HepG2 (cell line): ENCODE measurements around the gene RSRC2. TPM values are rescaled to one million over a fixed set of nuclear protein-coding genes. Genes with fewer than 3 reads are reported as not detected.

Experiments
- AHR ChIP-seq: IDR thresholded peaks from 2 replicates; pipeline ENCODE4 v1.6.1; 2018; ENCODE audit warnings: missing genetic modification reagents, missing compliant biosample characterization
- CBX1 ChIP-seq: IDR thresholded peaks from one replicate; pipeline ENCODE4 v1.6.1; 2016; ENCODE audit warnings: antibody characterized with exemption, low read depth
- DR1 ChIP-seq: sonication (generic); formaldehyde crosslinking; IDR thresholded peaks from 2 replicates; pipeline ENCODE4 v1.8.0; 2021; ENCODE audit warnings: mild to moderate bottlenecking, missing genetic modification reagents, inconsistent platforms
- EHMT2 ChIP-seq: fragments of 200-600 bp; sonication (generic); IDR thresholded peaks from 2 replicates; pipeline ENCODE4 v1.7.0; 2017; ENCODE audit warnings: antibody characterized with exemption, low read depth, low read length, borderline replicate concordance
- FOXJ3 ChIP-seq: sonication (generic); formaldehyde crosslinking; IDR thresholded peaks from 2 replicates; pipeline ENCODE4 v1.4.0; 2020; ENCODE audit warnings: missing genetic modification reagents, mild to moderate bottlenecking, borderline replicate concordance
- FOXM1 ChIP-seq: sonication (generic); formaldehyde crosslinking; IDR thresholded peaks from 2 replicates; pipeline ENCODE4 v1.5.0; 2020; ENCODE audit warnings: missing genetic modification reagents
- GPN1 ChIP-seq: sonication (generic); formaldehyde crosslinking; IDR thresholded peaks from 2 replicates; pipeline ENCODE4 v1.5.1; 2020; ENCODE audit warnings: missing genetic modification reagents, borderline replicate concordance
- KDM1A ChIP-seq: IDR thresholded peaks from 2 replicates; pipeline ENCODE4 v1.6.1; 2016; ENCODE audit warnings: missing compliant biosample characterization
- KDM5A ChIP-seq: fragments of 200-600 bp; sonication (generic); IDR thresholded peaks from 2 replicates; pipeline ENCODE4 v1.7.0; 2018; ENCODE audit warnings: antibody characterized with exemption, mild to moderate bottlenecking, low read length, borderline replicate concordance
- MYNN ChIP-seq: sonication (generic); formaldehyde crosslinking; IDR thresholded peaks from 2 replicates; pipeline ENCODE4 v1.4.0; 2020; ENCODE audit warnings: mild to moderate bottlenecking, low read depth, missing genetic modification reagents
- NKX3-1 ChIP-seq: sonication (generic); formaldehyde crosslinking; IDR thresholded peaks from 2 replicates; pipeline ENCODE4 v1.5.0; 2020; ENCODE audit warnings: missing genetic modification reagents
- TRIM22 ChIP-seq: fragments of 450-650 bp; IDR thresholded peaks from 2 replicates; pipeline ENCODE4 v1.6.1; 2017
- ZFP62 ChIP-seq: sonication (generic); formaldehyde crosslinking; IDR thresholded peaks from 2 replicates; pipeline ENCODE4 v1.4.0; 2020; ENCODE audit warnings: missing genetic modification reagents
- ZNF564 ChIP-seq: sonication (generic); formaldehyde crosslinking; IDR thresholded peaks from 2 replicates; pipeline ENCODE4 v1.8.1; 2023; ENCODE audit warnings: mild to moderate bottlenecking, missing genetic modification reagents
- ZNF567 ChIP-seq: sonication (generic); formaldehyde crosslinking; IDR thresholded peaks from 2 replicates; pipeline ENCODE4 v1.8.1; 2023; ENCODE audit warnings: mild to moderate bottlenecking, missing genetic modification reagents, borderline replicate concordance
- ZNF772 ChIP-seq: sonication (generic); formaldehyde crosslinking; IDR thresholded peaks from 2 replicates; pipeline ENCODE4 v1.5.0; 2020; ENCODE audit warnings: mild to moderate bottlenecking, missing genetic modification reagents
- ZNF792 ChIP-seq: IDR thresholded peaks from 2 replicates; pipeline ENCODE4 v1.6.1; 2016
- polyA plus RNA-seq, 8 experiments: library from polyadenylated mRNA; depleted of rRNA in 3 of 8; stranded (reverse) in 7 of 8; unstranded in 1 of 8; fragments of >200 nt; fragmentation: Illumina TruSeq in 4 of 8; extraction: Trizol in 4 of 8; gene quantifications; 2 replicates each; pipeline versions ENCODE4 v1.2.1 to v1.2.3, GENCODE V29; 2011 to 2016; ENCODE audit warnings: low read depth in 4 of 8, missing spikeins in 1 of 8, mixed read lengths in 1 of 8; ENCODE audit not compliant: insufficient read depth in 1 of 8
- total RNA-seq, 5 experiments: library from RNA; depleted of rRNA; stranded (reverse); fragments of >200 nt; fragmentation: Illumina TruSeq; extraction: Trizol; gene quantifications; 2 replicates each; pipeline ENCODE4 v1.2.3, GENCODE V29; 2016; ENCODE audit warnings: low read depth in 1 of 5
- TF ChIP-seq, protein P1 (sequence below): sonication (generic); formaldehyde crosslinking; IDR thresholded peaks from 2 replicates; pipeline ENCODE4 v1.8.0; 2022; ENCODE audit warnings: missing genetic modification reagents, mild to moderate bottlenecking, moderate library complexity, borderline replicate concordance
- TF ChIP-seq, protein P2 (sequence below), 2 experiments: sonication (generic) in 1 of 2; formaldehyde crosslinking in 1 of 2; IDR thresholded peaks; 2 replicates each; pipeline versions ENCODE4 v1.4.0 to v1.6.1; 2018 to 2020; ENCODE audit warnings: missing genetic modification reagents in 2 of 2, borderline replicate concordance in 1 of 2, low read depth in 1 of 2, mild to moderate bottlenecking in 1 of 2, missing biosample characterization in 1 of 2
- TF ChIP-seq, protein P3 (sequence below): sonication (generic); formaldehyde crosslinking; IDR thresholded peaks from 2 replicates; pipeline ENCODE4 v1.9.0; 2021; ENCODE audit warnings: missing genetic modification reagents, borderline replicate concordance
- TF ChIP-seq, protein P4 (sequence below): sonication (generic); formaldehyde crosslinking; conservative IDR thresholded peaks from 2 replicates; pipeline ENCODE4 v1.4.0; 2020; ENCODE audit warnings: missing genetic modification reagents

The RSRC2 gene
- total and polyA plus RNA-seq, 2 of the 13 experiments (the other 11 are each of a cell fraction or from before 2014, with no cell fraction given), result 31.4 to 77.8 TPM

GRCh38 chr12:122527478-122527944 lies 775 bp upstream of the RSRC2 start (continued):
- TF ChIP-seq, protein P1, sequence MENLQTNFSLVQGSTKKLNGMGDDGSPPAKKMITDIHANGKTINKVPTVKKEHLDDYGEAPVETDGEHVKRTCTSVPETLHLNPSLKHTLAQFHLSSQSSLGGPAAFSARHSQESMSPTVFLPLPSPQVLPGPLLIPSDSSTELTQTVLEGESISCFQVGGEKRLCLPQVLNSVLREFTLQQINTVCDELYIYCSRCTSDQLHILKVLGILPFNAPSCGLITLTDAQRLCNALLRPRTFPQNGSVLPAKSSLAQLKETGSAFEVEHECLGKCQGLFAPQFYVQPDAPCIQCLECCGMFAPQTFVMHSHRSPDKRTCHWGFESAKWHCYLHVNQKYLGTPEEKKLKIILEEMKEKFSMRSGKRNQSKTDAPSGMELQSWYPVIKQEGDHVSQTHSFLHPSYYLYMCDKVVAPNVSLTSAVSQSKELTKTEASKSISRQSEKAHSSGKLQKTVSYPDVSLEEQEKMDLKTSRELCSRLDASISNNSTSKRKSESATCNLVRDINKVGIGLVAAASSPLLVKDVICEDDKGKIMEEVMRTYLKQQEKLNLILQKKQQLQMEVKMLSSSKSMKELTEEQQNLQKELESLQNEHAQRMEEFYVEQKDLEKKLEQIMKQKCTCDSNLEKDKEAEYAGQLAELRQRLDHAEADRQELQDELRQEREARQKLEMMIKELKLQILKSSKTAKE (CRISPR knock-in tag), result no peak
- TF ChIP-seq MYNN (no peak), GPN1 (CRISPR knock-in tag) (no peak), ZNF772 (CRISPR knock-in tag) (no peak), FOXM1 (no peak), FOXJ3 (CRISPR knock-in tag) (no peak), ZNF792 (CRISPR knock-in tag) (no peak), AHR (CRISPR knock-in tag) (no peak), ZNF567 (CRISPR knock-in tag) (no peak), KDM1A (CRISPR knock-in tag) (no peak), TRIM22 (no peak), DR1 (CRISPR knock-in tag) (no peak), ZFP62 (CRISPR knock-in tag) (no peak), ZNF564 (CRISPR knock-in tag) (no peak), KDM5A (peak; percentile 5; the same call in 1 of the 2 replicates), EHMT2 (no peak), CBX1 (no peak), NKX3-1 (CRISPR knock-in tag) (peak; percentile 14; the same call in 1 of the 2 replicates)
- TF ChIP-seq, protein P2, sequence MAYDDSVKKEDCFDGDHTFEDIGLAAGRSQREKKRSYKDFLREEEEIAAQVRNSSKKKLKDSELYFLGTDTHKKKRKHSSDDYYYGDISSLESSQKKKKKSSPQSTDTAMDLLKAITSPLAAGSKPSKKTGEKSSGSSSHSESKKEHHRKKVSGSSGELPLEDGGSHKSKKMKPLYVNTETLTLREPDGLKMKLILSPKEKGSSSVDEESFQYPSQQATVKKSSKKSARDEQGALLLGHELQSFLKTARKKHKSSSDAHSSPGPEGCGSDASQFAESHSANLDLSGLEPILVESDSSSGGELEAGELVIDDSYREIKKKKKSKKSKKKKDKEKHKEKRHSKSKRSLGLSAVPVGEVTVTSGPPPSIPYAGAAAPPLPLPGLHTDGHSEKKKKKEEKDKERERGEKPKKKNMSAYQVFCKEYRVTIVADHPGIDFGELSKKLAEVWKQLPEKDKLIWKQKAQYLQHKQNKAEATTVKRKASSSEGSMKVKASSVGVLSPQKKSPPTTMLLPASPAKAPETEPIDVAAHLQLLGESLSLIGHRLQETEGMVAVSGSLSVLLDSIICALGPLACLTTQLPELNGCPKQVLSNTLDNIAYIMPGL (CRISPR knock-in tag; IDR thresholded peaks at IDR 0.05; ENCODE audit: borderline replicate concordance in 1 of 2, low read depth in 1 of 2), result no peak
- TF ChIP-seq, protein P3, sequence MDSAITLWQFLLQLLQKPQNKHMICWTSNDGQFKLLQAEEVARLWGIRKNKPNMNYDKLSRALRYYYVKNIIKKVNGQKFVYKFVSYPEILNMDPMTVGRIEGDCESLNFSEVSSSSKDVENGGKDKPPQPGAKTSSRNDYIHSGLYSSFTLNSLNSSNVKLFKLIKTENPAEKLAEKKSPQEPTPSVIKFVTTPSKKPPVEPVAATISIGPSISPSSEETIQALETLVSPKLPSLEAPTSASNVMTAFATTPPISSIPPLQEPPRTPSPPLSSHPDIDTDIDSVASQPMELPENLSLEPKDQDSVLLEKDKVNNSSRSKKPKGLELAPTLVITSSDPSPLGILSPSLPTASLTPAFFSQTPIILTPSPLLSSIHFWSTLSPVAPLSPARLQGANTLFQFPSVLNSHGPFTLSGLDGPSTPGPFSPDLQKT (CRISPR knock-in tag), result no peak
- TF ChIP-seq, protein P4, sequence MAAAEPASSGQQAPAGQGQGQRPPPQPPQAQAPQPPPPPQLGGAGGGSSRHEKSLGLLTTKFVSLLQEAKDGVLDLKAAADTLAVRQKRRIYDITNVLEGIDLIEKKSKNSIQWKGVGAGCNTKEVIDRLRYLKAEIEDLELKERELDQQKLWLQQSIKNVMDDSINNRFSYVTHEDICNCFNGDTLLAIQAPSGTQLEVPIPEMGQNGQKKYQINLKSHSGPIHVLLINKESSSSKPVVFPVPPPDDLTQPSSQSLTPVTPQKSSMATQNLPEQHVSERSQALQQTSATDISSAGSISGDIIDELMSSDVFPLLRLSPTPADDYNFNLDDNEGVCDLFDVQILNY (CRISPR knock-in tag), result no peak
